ENCODE measurements around the gene CACFD1. TPM values are rescaled to one million over a fixed set of nuclear protein-coding genes. Genes with fewer than 3 reads are reported as not detected.

The CACFD1 gene
- total RNA-seq, 1 experiment from 2014 or later = 27.0 TPM

DNA sequence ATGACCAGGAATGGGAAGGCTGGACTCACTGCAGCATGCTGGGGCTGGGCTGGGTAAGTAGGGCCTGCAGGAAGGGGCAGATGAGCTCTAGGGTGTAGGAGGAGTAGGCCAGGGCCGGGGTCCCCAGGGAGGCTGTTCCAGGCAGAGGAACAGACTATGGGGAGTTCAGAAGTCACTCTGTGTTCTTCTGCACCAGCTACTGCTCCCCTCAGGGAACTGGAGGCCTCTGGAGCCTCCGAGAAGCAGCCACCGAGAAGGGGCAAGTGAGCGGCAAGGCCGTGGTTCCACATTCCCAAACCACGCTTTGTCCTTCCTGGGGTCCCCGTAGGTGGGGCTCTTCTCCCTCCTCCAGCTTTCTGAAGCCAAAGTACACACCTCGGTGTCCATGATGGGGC, 27.6 kb downstream of the CACFD1 start:
- Mint-ChIP-seq H3K36me3 (ENCODE audit: insufficient read depth, unreplicated experiment) (no peaks in the 10 kb centered on the region), H3K4me3 (ENCODE audit: unreplicated experiment) (no peak overlapping the region), H3K9me3 (ENCODE audit: unreplicated experiment) (no peaks in the 10 kb centered on the region), H3K27ac (ENCODE audit: unreplicated experiment) (no peak overlapping the region), H3K4me1 (ENCODE audit: low read depth, unreplicated experiment) (peaks cover 7% of the 10 kb centered on the region), H3K27me3 (ENCODE audit: insufficient read depth, unreplicated experiment) (peaks cover 3% of the 10 kb centered on the region)
- H3K4me1 ChIP-seq = peaks cover 11% of the 10 kb centered on the region; the same call in 1 of the 2 replicates
- H3K4me3 ChIP-seq (ENCODE audit: low read depth, low read length) = no peak overlapping the region
- CTCF ChIA-PET = interaction anchor here (0.6 to 1.5 kb wide), 3 partner anchors 9 to 145 kb away, joined by 3 to 5 read pairs (median 5); partner anchors contain the start of genes CACFD1 and SLC2A6
- H3K9me3 ChIP-seq = no peaks in the 10 kb centered on the region
- H3K27me3 ChIP-seq (replicated peaks; ENCODE audit: control insufficient read depth, insufficient read depth, low read length) = no peaks in the 10 kb centered on the region
- no peak for DNase-seq
- intact Hi-C loops (cut with micrococcal nuclease; ENCODE audit: unreplicated experiment) = loop anchor here (5.0 kb wide), 1 partner anchor 300 kb away; no protein-coding TSS in a partner anchor
- no TSS peak for BruUV-seq (replicated peaks)
- TF ChIP-seq, protein P1, sequence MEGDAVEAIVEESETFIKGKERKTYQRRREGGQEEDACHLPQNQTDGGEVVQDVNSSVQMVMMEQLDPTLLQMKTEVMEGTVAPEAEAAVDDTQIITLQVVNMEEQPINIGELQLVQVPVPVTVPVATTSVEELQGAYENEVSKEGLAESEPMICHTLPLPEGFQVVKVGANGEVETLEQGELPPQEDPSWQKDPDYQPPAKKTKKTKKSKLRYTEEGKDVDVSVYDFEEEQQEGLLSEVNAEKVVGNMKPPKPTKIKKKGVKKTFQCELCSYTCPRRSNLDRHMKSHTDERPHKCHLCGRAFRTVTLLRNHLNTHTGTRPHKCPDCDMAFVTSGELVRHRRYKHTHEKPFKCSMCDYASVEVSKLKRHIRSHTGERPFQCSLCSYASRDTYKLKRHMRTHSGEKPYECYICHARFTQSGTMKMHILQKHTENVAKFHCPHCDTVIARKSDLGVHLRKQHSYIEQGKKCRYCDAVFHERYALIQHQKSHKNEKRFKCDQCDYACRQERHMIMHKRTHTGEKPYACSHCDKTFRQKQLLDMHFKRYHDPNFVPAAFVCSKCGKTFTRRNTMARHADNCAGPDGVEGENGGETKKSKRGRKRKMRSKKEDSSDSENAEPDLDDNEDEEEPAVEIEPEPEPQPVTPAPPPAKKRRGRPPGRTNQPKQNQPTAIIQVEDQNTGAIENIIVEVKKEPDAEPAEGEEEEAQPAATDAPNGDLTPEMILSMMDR (IDR thresholded peaks at IDR 0.05; ENCODE audit: insufficient read depth in 1 of 2, low read depth in 1 of 2, low read length in 1 of 2, severe bottlenecking in 1 of 2, unreplicated experiment in 1 of 2) = no peak
- POLR2A ChIA-PET = no interaction called here
- no peaks in the 10 kb centered on the region for H3K36me3 ChIP-seq (ENCODE audit: control insufficient read depth, insufficient read depth, low read length)

DNA sequence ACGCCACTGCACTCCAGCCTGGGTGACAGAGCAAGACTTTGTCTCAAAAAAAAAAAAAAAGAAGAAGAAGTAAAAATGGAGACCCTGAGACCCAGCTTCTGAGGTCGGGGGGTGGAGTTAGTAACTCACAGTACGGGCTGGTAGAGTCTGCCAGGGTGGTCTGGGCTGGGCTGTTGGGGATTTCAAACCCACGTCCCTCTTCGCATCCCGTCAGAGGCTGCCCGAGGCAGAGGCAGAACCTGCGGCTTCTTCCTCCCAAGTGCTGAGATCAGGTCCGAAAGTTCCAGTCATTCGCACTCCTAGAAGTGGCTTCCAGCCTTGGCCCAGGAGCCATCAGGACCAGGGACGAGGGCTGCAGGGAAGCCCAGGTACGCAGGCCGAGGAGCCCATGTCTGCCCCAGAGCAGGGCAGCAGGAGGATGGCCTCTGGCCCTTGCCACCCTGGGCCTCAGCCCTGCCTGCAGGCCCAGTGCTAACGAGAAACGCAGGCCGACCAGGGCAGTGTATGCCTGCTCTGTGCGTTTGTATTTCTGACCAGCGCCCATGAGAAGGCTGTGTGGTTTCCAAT, 29.0 kb downstream of the CACFD1 start:
- intact Hi-C loops (cut with micrococcal nuclease; ENCODE audit: unreplicated experiment) = loop anchor here (5.0 kb wide), 1 partner anchor 301 kb away; no protein-coding TSS in a partner anchor
- Histone ChIP-seq H3K27me3 (replicated peaks; ENCODE audit: control insufficient read depth, insufficient read depth, low read length) (no peaks in the 10 kb centered on the region), H3K4me1 (peaks cover 11% of the 10 kb centered on the region; the same call in 1 of the 2 replicates), H3K4me3 (ENCODE audit: low read depth, low read length) (no peak overlapping the region), H3K36me3 (ENCODE audit: control insufficient read depth, insufficient read depth, low read length) (no peaks in the 10 kb centered on the region), H3K9me3 (no peaks in the 10 kb centered on the region)
- no TSS peak for BruUV-seq (replicated peaks)
- Mint-ChIP-seq H3K9me3 (ENCODE audit: unreplicated experiment) (no peaks in the 10 kb centered on the region), H3K4me1 (ENCODE audit: low read depth, unreplicated experiment) (peaks cover 7% of the 10 kb centered on the region), H3K36me3 (ENCODE audit: insufficient read depth, unreplicated experiment) (no peaks in the 10 kb centered on the region), H3K27me3 (ENCODE audit: insufficient read depth, unreplicated experiment) (no peaks in the 10 kb centered on the region), H3K27ac (ENCODE audit: unreplicated experiment) (no peak overlapping the region), H3K4me3 (ENCODE audit: unreplicated experiment) (no peak overlapping the region)
- no peak for DNase-seq
- POLR2A ChIA-PET = no interaction called here
- CTCF ChIA-PET = no interaction called here
- TF ChIP-seq, protein P1 (IDR thresholded peaks at IDR 0.05; ENCODE audit: insufficient read depth in 1 of 2, low read depth in 1 of 2, low read length in 1 of 2, severe bottlenecking in 1 of 2, unreplicated experiment in 1 of 2) = no peak

DNA sequence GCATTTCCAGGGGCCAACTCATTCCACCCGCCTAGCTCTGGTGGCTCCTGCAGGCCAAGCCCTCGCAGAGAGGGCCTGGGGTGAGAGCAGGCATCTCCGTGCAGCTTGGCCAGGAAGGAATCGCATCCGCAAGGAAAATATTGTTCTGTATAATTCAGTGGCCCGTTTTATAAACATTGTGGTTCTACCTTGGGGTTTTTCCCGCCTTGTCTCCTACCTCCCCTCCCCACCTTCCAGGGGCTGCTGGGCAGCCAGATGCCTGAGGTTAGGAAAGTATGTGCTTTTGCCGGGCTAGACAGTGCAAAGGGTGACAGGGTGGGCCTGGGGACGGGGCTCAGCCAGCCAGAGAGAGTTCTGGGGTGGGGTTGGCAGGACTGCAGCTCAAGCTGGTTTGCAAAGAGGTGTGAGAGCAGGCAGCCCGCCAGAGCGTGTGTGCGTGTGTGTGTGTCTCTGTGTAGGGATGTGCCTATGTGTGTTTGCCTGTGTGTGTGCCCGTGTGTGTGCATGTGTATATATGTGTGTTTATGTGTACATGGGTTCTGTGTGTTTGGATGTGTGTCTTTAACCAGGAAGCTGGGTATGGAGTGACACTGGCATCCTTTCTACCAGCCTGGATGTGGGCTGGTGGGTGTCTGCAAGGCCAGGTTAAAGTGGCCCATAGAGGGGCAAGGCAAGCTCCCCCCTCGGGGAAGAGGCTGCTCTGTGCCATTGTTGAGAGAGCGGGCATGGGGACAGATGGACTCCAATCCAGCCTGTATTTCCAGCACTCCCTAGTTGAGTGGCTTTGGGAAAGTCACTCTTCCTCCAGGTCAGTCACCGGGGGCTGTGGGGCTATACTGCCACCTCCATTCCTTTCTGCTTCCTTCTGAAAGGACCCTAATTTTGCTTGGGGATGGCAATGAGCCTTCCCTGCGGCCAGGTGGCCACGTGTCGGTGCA, 29.7 kb downstream of the CACFD1 start:
- H3K36me3 Mint-ChIP-seq (ENCODE audit: insufficient read depth, unreplicated experiment) = no peaks in the 10 kb centered on the region

More for the DNA sequence above, 29.7 kb downstream of the CACFD1 start:
- H3K9me3 ChIP-seq = no peaks in the 10 kb centered on the region
- BruUV-seq (replicated peaks) = no TSS peak
- no peaks in the 10 kb centered on the region for H3K27me3 ChIP-seq (replicated peaks; ENCODE audit: control insufficient read depth, insufficient read depth, low read length)
- Mint-ChIP-seq H3K27ac (ENCODE audit: unreplicated experiment) (no peak overlapping the region), H3K27me3 (ENCODE audit: insufficient read depth, unreplicated experiment) (no peaks in the 10 kb centered on the region), H3K4me3 (ENCODE audit: unreplicated experiment) (no peak overlapping the region), H3K4me1 (ENCODE audit: low read depth, unreplicated experiment) (peaks cover 1% of the 10 kb centered on the region), H3K9me3 (ENCODE audit: unreplicated experiment) (no peaks in the 10 kb centered on the region)
- ChIA-PET CTCF (interaction anchor here (0.6 kb wide), 1 partner anchor 113 kb away, joined by 3 read pairs; no protein-coding TSS in a partner anchor), POLR2A (no interaction called here)
- no peaks in the 10 kb centered on the region for H3K36me3 ChIP-seq (ENCODE audit: control insufficient read depth, insufficient read depth, low read length)
- intact Hi-C loops (cut with micrococcal nuclease; ENCODE audit: unreplicated experiment) = loop anchor here (5.0 kb wide), 1 partner anchor 302 kb away; no protein-coding TSS in a partner anchor
- TF ChIP-seq, protein P1 (IDR thresholded peaks at IDR 0.05; ENCODE audit: insufficient read depth in 1 of 2, low read depth in 1 of 2, low read length in 1 of 2, severe bottlenecking in 1 of 2, unreplicated experiment in 1 of 2) = no peak
- no peak for DNase-seq
- no peak overlapping the region for H3K4me3 ChIP-seq (ENCODE audit: low read depth, low read length)
- peaks cover 10% of the 10 kb centered on the region; the same call in 1 of the 2 replicates for H3K4me1 ChIP-seq
